ENCODE data around the gene ASB1. TPM values are rescaled to one million over a fixed set of nuclear protein-coding genes. Genes with fewer than 3 reads are reported as not detected.

The ASB1 gene
- total RNA-seq, 2 donors from 2014 or later, result 50.2 to 63.3 TPM

DNA sequence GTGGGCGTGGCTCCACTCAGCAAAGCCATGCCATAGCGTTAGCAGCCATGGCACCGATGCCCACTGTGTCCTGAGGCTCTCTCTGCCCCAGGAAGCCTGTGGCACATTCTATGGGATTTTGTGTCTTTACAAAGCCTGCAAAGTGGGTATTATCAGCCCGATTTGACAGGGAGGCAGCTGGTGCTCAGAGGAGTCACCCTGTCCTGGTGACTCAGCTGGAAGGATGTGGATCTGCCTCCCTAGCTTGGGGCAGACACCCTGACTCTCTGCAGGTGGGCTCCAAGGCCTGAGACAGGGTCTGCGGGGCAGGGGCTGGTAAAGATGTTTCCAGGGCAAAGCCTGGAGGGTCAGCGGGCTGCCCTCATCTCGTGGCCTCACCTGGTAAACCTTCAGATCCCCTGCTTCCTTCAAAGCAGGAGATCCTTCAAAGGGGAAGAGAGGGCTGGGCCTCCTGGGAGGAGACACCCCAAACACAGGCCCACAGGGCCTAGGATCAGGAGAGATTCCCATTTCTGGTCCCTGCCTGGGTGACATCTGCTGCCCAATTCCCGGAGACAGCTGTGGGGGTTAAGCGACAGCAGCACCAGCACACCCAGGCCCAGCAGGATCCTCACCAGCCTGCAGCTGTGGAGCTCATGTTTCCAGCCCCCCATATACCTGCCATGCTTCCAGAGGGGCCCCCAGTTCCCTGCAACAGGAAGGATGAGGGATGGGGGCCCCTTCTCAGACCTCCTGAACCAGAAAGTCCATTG, 3.0 kb upstream of the ASB1 start:
- H3K27me3 Mint-ChIP-seq, result no peaks in the 10 kb centered on the region
- no peaks in the 10 kb centered on the region for H3K36me3 Mint-ChIP-seq
- ATAC-seq, result no peak
- peaks cover 21% of the 10 kb centered on the region in 2 donors for H3K4me1 Mint-ChIP-seq (ENCODE audit: low read depth in 2 of 2)
- no peak for DNase-seq (ENCODE audit: low spot score)
- no peaks in the 10 kb centered on the region for H3K9me3 Mint-ChIP-seq
- no peak overlapping the region for H3K27ac Mint-ChIP-seq
- H3K4me3 Mint-ChIP-seq, result no peak overlapping the region

DNA sequence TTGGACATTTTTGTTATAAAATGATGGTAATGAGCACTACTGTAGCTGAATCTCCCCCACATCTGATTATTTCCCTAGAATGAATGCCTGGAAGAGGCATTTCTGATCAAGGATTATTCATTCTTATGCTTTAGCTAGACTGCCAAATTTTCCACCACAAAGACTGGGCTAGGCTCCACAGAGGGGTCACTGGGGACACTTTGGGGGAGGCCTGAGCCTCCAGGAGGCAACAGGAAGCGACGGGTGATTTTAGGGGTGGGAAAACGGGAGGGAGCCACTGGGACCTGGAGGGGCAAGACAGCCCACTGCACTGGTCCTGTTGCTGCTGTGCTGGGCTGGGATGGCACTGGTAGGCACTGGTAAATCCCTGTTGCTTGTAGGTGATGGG, 2.4 kb upstream of the ASB1 start:
- ATAC-seq (no peak), DNase-seq (ENCODE audit: low spot score) (no peak)
- no peaks in the 10 kb centered on the region for H3K36me3 Mint-ChIP-seq
- peaks cover 22 to 24% of the 10 kb centered on the region in 2 donors for H3K4me1 Mint-ChIP-seq (ENCODE audit: low read depth in 2 of 2)
- H3K27ac Mint-ChIP-seq, result peak overlapping the region in 1 of 2 donors; percentile 51
- no peak overlapping the region for H3K4me3 Mint-ChIP-seq
- no peaks in the 10 kb centered on the region for H3K9me3 Mint-ChIP-seq
- no peaks in the 10 kb centered on the region for H3K27me3 Mint-ChIP-seq

GRCh38 chr2:238425505-238425978, 1.2 kb upstream of the ASB1 start:
- ATAC-seq (no peak), DNase-seq (ENCODE audit: low spot score) (no peak)
- peak overlapping the region; percentile 51 to 89 for H3K27ac Mint-ChIP-seq
- peaks cover 6% of the 10 kb centered on the region for H3K36me3 Mint-ChIP-seq
- H3K27me3 Mint-ChIP-seq, result no peaks in the 10 kb centered on the region
- peak overlapping the region; percentile 16 for H3K4me3 Mint-ChIP-seq
- H3K9me3 Mint-ChIP-seq, result no peaks in the 10 kb centered on the region
- peaks cover 29 to 33% of the 10 kb centered on the region in 2 donors for H3K4me1 Mint-ChIP-seq (ENCODE audit: low read depth in 2 of 2)

GRCh38 chr2:238425979-238426567, 654 bp upstream of the ASB1 start:
- peaks cover 35 to 36% of the 10 kb centered on the region in 2 donors for H3K4me1 Mint-ChIP-seq (ENCODE audit: low read depth in 2 of 2)
- H3K36me3 Mint-ChIP-seq, result peaks cover 7% of the 10 kb centered on the region

DNA sequence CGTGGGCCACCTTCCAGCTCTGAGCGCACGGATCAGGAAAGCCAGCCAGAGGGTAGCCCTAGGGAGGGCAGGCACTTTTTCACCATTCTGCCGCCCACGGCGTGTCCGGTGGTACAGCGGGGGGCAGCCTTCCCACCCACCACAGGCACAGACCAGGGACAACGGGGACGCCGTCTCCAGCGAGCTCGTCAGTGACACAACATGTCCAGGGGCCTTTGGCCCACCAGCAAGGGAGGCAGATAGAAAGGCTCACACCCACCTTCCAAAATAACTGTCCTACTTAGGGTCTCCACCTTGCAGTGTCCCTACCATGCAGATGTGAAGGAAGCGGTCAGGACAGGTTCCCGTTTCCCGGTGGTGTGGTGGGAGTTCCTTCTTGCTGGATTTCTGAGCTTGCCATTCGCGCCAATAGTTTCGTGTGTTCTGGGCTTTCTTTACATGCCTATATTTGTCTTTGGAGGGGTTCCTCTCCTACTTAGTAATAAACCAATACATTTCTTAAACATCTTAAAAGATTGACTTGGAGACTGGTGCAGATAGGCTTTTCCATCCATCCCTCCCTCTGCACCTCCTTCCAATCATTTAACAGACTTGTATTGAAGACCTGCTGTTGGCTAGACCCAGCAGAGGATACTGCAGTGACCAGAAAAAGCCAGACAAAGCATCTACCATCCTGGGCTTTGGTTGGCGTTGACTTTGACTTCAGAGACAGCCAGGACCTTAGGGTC, 872 bp downstream of the ASB1 start:
- peaks cover 7% of the 10 kb centered on the region for H3K36me3 Mint-ChIP-seq
- no peaks in the 10 kb centered on the region for H3K9me3 Mint-ChIP-seq
- H3K4me3 Mint-ChIP-seq, result peak overlapping the region; percentile 86
- H3K27me3 Mint-ChIP-seq, result no peaks in the 10 kb centered on the region
- H3K27ac Mint-ChIP-seq, result peak overlapping the region; percentile 89 to 92
- peaks cover 41 to 45% of the 10 kb centered on the region in 2 donors for H3K4me1 Mint-ChIP-seq (ENCODE audit: low read depth in 2 of 2)
- DNase-seq (ENCODE audit: low spot score), result no peak
- ATAC-seq, result peak in 1 of 2 donors; percentile 9

More at GRCh38 chr2:238425979-238426567, 654 bp upstream of the ASB1 start:
- H3K27me3 Mint-ChIP-seq, result no peaks in the 10 kb centered on the region
- H3K4me3 Mint-ChIP-seq, result peak overlapping the region; percentile 86
- ATAC-seq (no peak), DNase-seq (ENCODE audit: low spot score) (no peak)
- peak overlapping the region; percentile 89 to 92 for H3K27ac Mint-ChIP-seq
- H3K9me3 Mint-ChIP-seq, result no peaks in the 10 kb centered on the region

DNA sequence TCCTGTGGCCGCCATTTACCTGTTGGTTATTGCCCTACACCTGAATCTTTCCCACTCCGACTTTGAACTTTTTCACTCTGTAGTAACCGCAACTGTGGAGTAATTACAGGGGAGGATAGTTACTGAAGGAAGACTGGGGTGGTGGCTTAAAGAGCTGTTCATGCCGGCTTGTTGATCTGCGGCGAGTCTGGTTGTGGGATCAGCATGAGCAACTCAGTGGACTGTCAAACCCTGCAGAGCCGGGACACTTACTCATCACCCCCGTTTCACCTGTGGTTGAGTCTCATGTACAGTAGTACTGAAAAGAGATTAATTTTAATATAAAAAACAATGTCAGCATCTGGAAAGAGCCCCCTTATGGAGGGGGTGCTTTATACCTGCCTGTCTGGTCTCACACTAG, 2.1 kb downstream of the ASB1 start:
- ATAC-seq, result no peak
- H3K27me3 Mint-ChIP-seq, result no peaks in the 10 kb centered on the region
- DNase-seq (ENCODE audit: low spot score), result no peak
- no peaks in the 10 kb centered on the region for H3K9me3 Mint-ChIP-seq
- H3K4me1 Mint-ChIP-seq (ENCODE audit: low read depth in 2 of 2), result peaks cover 46 to 48% of the 10 kb centered on the region in 2 donors
- H3K27ac Mint-ChIP-seq, result peak overlapping the region; percentile 89 to 92
- H3K4me3 Mint-ChIP-seq, result peak overlapping the region; percentile 86
- peaks cover 7% of the 10 kb centered on the region for H3K36me3 Mint-ChIP-seq

GRCh38 chr2:238430781-238431180, 4.1 kb downstream of the ASB1 start:
- Mint-ChIP-seq H3K36me3 (peaks cover 7% of the 10 kb centered on the region), H3K27ac (no peak overlapping the region)

GRCh38 chr2:238431456-238431855, 4.7 kb downstream of the ASB1 start:
- Mint-ChIP-seq H3K4me3 (no peak overlapping the region), H3K27ac (peak overlapping the region in 1 of 2 donors; percentile 20), H3K27me3 (no peaks in the 10 kb centered on the region), H3K36me3 (peaks cover 14% of the 10 kb centered on the region), H3K9me3 (no peaks in the 10 kb centered on the region), H3K4me1 (ENCODE audit: low read depth in 2 of 2) (peaks cover 43 to 51% of the 10 kb centered on the region in 2 donors)
- DNase-seq (ENCODE audit: low spot score), result no peak
- no peak for ATAC-seq

More at GRCh38 chr2:238430781-238431180, 4.1 kb downstream of the ASB1 start:
- ATAC-seq (no peak), DNase-seq (ENCODE audit: low spot score) (no peak)
- Mint-ChIP-seq H3K4me1 (ENCODE audit: low read depth in 2 of 2) (peaks cover 42 to 52% of the 10 kb centered on the region in 2 donors), H3K27me3 (no peaks in the 10 kb centered on the region), H3K4me3 (no peak overlapping the region), H3K9me3 (no peaks in the 10 kb centered on the region)

DNA sequence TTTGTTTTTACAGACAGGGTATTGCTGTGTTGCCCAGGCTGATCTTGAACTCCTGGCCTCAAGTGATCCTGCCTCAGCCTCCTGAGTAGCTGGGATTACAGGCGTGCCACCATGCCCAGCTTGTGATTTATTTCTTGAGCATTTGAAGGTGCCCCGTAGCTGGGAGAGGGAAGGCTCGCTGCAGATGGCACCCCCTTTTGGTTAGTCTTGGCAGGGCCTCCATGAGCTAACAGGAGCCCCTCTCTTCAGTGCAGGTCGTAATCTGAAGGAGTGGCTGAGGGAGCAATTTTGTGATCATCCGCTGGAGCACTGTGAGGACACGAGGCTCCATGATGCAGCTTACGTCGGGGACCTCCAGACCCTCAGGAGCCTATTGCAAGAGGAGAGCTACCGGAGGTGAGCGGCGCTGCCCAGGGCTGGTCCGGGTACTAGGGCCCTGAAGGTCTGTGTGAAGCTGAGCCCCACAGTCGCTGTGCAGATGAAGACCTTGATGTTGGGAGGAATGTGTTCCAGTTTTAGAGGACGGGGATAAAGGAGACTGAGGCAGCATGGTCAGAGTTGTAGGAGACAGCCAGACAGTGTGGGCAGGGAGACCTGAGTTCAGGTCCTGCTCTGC, 6.7 kb downstream of the ASB1 start:
- ATAC-seq (peak in 1 of 2 donors; percentile 32), DNase-seq (ENCODE audit: low spot score) (no peak)
- Mint-ChIP-seq H3K36me3 (peaks cover 23% of the 10 kb centered on the region), H3K4me3 (no peak overlapping the region), H3K4me1 (ENCODE audit: low read depth in 2 of 2) (peaks cover 34 to 48% of the 10 kb centered on the region in 2 donors), H3K27ac (no peak overlapping the region), H3K27me3 (no peaks in the 10 kb centered on the region), H3K9me3 (no peaks in the 10 kb centered on the region)

DNA sequence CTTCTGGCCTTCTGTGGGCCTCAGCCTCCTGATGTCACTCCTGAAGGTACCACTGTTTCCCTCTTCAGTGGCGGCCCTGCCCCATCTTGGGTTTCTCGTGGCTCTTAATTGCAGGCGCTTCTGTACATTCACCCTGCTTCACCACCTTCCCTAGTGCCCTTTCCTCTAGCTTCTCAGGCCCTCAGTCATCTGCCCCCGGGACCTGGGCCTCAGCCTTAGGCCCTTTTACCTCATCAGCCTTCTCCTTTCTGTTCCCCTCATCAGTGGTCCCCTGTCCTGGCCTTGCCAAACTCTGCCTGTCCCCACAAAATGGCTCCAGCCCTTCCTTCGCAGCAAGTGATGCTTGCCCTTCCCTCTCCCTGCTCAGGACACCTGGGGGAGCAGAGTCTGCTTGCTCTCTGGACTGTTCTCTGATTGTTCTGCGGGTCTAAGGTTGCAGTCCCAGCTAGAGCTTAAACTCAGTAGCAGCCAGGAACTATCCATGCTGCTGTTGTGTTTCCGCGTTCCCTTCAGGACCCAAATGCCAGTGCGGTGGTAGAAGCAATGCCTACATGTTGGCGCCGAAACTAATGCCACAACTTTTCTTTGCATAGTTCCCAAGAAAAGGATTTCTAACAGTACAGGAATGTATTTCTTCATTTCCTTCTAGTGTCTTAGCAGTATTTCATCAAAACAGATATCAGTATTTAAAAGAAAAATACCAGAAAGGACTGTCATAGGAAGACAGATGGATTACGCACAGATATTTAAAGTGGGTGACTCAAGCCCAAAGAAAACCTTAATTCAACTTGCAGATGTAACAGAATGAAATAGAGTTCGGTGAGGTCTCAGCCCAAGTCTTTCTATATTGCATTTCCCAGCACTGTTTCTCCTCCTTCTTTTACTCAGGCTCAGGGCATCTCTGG, 7.5 kb downstream of the ASB1 start:
- DNase-seq (ENCODE audit: low spot score) (no peak), ATAC-seq (no peak)
- peaks cover 38 to 50% of the 10 kb centered on the region in 2 donors for H3K4me1 Mint-ChIP-seq (ENCODE audit: low read depth in 2 of 2)
- H3K4me3 Mint-ChIP-seq, result no peak overlapping the region
- peaks cover 30% of the 10 kb centered on the region for H3K36me3 Mint-ChIP-seq
- no peaks in the 10 kb centered on the region for H3K27me3 Mint-ChIP-seq
- H3K27ac Mint-ChIP-seq, result peak overlapping the region in 1 of 2 donors; percentile 43
- no peaks in the 10 kb centered on the region for H3K9me3 Mint-ChIP-seq

DNA sequence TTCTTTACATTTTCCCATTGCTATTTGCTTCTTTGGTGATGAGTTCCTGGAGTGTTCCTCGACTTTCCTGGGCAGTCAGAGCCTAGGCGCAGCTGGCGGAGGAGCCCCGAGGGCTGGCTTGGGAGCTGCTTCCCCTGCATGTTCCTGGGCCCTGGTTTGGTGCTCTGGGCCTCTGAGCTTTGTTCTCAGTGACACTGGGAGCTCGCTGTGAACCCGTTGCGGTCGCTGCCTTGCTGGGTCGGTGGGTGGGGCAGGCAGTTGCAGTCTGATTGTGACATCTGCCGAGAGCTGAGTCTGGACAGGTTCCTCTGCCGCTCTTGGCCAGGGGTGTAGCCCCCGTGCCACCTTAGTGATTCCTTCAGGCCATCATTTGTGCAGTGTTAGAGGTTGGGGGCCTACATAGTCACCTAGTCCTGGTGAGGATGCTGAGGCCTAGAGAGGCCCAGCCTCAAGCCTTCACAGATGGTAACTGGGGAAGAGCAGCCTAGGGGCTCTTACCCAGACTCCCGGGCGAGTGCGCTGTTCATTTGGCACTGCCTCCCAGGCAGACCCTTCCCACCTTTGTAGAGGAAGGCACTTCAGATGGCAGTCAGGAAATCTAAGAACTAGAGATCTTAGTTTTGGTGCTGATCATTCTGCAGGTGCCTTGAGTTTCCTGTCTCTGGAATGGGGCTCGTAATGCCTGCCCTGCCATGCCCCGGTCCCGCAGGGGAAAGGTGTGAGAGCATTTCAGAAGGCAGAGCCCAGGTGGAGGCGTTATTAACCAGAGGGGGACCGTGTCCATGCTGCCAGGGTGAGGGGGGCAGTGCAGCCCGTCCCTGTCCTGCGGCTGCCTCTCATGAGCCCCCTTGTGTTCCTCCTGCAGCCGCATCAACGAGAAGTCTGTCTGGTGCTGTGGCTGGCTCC, 8.4 kb downstream of the ASB1 start:
- no peak for DNase-seq (ENCODE audit: low spot score)
- Mint-ChIP-seq H3K27ac (no peak overlapping the region), H3K9me3 (no peaks in the 10 kb centered on the region), H3K4me3 (no peak overlapping the region), H3K4me1 (ENCODE audit: low read depth in 2 of 2) (peaks cover 45 to 49% of the 10 kb centered on the region in 2 donors), H3K36me3 (peaks cover 29% of the 10 kb centered on the region), H3K27me3 (no peaks in the 10 kb centered on the region)
- no peak for ATAC-seq

- ATAC-seq (no peak), DNase-seq (ENCODE audit: low spot score) (no peak)
- Mint-ChIP-seq H3K27me3 (no peaks in the 10 kb centered on the region), H3K4me1 (ENCODE audit: low read depth in 2 of 2) (peaks cover 45 to 48% of the 10 kb centered on the region in 2 donors), H3K36me3 (peaks cover 24% of the 10 kb centered on the region), H3K4me3 (no peak overlapping the region), H3K9me3 (no peaks in the 10 kb centered on the region), H3K27ac (no peak overlapping the region)
Observed at GRCh38 chr2:238435752-238436096, 9.0 kb downstream of the ASB1 start.

All from natural killer cell treated with Interleukin-12 subunit alpha and Interleukin-12 subunit beta and Interleukin-15 and Interleukin-18, amount 100 ng/mL, for 72 hours (primary cell).